ENCODE data around the gene HLA-DQB2.

HLA-DQB2 gene

GRCh38 chr6:32744776-32745175 lies 18.6 kb downstream of the HLA-DQB2 start:
- no peak for FAIRE-seq

GRCh38 chr6:32742374-32742773 lies 21.0 kb downstream of the HLA-DQB2 start:
- FAIRE-seq: no peak

GRCh38 chr6:32741031-32741960 lies 22.0 kb downstream of the HLA-DQB2 start, which contains the start of gene HLA-DQA2:
HLA-DQA2 (plus strand) TSS chr6:32741391; CDS start chr6:32741444, 53 bp downstream.
- FAIRE-seq: no peak

GRCh38 chr6:32738126-32738525 lies 25.2 kb downstream of the HLA-DQB2 start:
- no peak for FAIRE-seq

GRCh38 chr6:32718879-32719278 lies 44.5 kb downstream of the HLA-DQB2 start:
- FAIRE-seq: no peak

- FAIRE-seq: no peak
These were observed 46.9 kb downstream of the HLA-DQB2 start for GRCh38 chr6:32716396-32716795.

- no peak for FAIRE-seq
These were observed 50.1 kb downstream of the HLA-DQB2 start for GRCh38 chr6:32713241-32713640.

GRCh38 chr6:32709625-32710024 lies 53.7 kb downstream of the HLA-DQB2 start:
- FAIRE-seq: no peak
